ENCODE data around the gene B3GALNT2.
"Not testable (repeated sequence)": the region's sequence is repeated elsewhere in the genome, so short reads cannot be mapped to it uniquely, and the experiment has no call there.

B3GALNT2 gene

DNA sequence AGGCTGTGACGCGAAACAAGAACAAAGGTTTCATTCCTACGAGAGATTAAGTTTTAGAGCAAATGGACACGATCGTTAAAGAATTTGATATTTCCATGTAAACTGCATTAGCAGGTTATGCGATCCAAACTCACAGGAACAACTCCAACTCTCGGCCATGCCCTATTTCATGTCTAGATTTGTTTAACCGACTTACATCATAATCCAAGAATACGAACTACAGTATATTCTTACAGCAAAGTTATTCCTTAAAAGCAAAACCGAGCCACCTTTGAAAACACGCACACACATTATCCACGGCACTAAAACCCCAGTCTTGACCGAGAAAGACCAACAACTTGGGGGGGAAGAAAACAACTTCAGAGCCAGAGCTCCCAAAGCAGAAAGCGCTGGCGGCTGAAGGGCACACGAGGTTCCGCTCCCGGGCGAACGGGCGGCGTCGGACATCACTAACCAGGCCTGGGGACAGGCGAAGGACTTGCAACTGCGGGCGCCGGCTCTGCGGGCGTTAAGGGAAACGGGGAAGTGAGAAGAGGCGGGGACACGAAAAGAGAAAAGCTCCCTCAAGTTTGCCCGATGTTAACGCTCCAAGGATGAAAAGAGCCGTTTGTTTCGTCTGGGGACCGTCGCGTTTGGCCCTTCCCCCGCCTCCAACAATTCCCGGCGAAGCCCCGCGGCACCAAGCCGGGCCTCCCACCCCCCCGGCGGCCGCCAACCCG, 690 bp downstream of the B3GALNT2 start:
- peak; percentile 47 for DNase-seq

DNA sequence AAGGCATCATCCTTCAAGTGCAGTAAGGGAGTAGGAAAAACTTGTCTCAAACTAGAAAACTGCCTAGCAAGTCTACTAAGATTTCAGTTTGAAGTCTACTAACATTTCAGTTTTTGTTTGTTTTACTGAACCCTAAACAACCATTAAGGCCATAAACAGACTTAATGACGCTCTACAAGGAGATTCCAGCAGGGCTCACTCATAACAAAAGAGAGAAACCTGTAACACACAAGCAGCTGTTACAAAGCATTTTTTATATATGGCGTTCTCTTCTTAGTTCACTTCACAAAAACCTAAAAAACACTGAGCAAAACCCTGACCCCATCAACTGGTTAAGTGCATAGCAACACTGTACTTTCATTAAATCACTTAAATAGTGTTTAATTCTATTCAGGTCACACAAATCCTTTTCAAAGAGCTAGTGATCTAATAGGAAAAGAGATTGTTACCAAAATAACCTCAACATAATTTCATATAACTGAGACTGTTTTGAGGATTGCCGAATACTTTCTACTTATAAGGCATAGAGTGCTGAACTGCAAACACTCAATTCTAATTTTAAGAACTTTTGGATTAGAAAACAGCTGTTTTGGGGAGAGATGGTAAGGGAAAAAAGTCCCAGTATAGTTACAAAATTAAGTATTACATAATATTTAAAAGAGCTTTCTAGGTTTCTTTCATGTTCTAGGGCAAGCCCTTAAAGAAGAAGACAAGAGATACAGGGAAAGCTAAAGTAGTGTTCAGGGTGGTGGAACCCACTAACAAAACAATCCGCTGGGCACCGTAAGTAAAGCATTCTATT, 1.4 kb downstream of the B3GALNT2 start:
- no peak for DNase-seq

GRCh38 chr1:235500971-235501540, 3.2 kb downstream of the B3GALNT2 start:
- DNase-seq: no peak

- no peak for DNase-seq
These were observed 8.7 kb downstream of the B3GALNT2 start for GRCh38 chr1:235495551-235495950.

- DNase-seq: no peak
These were observed 9.2 kb downstream of the B3GALNT2 start for GRCh38 chr1:235495030-235495429.

DNA sequence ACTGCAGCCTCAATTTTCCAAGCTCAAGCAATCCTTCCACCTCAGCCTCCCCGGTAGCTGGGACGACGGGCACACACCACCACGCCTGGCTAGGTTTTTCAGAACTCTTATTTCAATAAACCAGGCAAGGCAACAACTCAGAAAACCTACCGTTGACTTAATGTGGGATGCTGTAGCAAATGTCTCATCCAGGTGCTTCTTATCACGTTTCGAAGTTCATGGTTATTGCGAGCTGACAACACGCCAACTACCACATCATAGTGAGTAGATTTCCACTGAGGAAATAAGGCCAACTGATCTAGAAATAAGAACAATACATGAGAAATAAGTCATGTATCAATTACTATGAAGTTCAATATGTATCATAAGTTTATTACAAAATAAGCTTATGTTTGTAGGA, 9.7 kb downstream of the B3GALNT2 start:
- DNase-seq: no peak

DNA sequence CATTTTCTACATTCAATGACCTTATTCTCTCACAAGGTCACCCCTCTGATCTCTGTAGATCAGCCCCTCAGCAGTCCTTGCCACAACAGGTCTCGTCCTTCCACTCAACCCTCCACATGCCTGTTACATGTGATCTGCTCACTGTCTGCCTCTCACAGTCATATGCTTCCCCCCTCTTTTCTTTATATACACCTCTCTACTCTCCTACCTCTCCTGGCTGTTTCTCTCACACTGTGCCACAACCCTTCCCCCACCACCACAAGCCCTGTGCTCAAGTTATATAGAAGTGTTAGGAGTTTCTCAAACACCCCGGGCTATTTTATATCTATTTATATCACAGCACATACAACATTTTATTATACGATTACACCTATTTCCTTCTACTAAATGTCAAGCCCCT, 12.6 kb downstream of the B3GALNT2 start:
- no peak for DNase-seq

DNA sequence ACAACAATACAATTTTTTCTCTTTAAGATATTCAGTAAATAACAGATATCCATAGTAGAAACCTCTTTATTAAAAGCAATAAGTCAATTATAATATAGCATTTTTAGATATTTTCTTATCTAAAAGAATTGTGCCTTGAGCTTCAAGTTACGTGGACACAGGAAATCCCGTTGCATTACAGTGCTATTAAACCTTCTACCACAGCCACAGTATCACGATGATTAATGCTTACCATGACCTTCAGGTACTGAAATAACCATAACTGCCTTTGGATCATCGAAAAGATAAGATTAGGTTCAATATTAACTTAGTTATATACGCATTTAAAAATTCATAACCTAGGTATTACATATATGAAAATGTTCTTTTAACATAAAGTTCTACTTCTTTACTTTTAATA, 17.9 kb downstream of the B3GALNT2 start:
- no peak for DNase-seq

DNA sequence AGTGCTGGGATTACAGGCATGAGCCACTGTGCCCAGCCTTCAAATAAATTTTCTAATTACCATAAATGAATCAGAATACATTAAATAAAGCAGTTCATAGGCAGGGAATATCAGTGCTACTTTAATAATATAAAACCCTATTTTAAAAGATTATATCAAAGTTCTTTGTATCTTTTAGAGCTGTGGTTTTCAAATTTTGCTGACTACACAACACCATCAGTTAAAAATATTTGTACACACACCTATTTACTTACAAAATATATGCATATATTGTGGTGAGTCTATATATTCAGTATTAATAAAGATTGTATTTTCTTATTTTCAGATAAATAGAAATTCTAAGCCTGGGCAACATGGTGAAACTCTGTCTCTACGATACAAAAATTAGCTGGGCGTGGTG, 18.7 kb downstream of the B3GALNT2 start:
- no peak for DNase-seq

GRCh38 chr1:235483090-235483489, 21.2 kb downstream of the B3GALNT2 start:
- DNase-seq: no peak

DNA sequence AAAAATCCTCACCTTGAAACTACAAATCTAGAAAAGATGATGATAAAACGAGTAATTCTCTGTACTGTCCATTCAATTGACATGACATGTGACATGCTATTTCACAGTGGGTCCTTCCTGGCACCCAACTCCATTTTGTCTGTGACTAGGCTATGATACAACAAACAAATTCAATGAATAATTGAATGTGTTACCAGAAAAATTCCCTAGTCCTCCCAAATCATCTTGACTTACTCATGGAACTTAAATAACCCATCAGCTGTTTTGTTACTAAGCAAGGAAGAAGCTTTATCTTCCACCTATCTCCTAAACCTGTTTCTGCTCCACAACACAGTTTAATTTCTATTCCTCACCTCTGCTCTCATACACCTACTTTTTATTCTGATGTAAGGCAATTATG, 30.4 kb downstream of the B3GALNT2 start:
- no peak for DNase-seq

- DNase-seq: no peak
These were observed 33.4 kb downstream of the B3GALNT2 start for GRCh38 chr1:235470741-235471439.

DNA sequence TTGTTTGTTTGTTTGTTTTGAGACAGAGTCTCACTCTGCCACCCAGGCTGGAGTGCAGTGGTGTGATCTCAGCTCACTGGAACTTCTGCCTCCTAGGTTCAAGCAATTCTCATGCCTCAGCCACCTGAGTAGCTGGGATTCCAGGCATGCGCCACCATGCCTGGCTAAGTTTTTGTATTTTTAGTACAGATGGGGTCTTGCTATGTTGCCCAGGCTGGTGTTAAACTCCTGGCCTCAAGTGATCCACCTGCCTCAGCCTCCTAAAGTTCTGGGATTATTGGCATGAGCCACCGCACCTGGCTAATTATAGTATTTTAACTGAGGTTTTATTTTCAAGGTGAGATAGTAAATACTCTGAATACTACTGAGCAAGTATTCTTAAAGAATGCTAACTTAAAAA, 34.4 kb downstream of the B3GALNT2 start:
- DNase-seq: not testable (repeated sequence)

DNA sequence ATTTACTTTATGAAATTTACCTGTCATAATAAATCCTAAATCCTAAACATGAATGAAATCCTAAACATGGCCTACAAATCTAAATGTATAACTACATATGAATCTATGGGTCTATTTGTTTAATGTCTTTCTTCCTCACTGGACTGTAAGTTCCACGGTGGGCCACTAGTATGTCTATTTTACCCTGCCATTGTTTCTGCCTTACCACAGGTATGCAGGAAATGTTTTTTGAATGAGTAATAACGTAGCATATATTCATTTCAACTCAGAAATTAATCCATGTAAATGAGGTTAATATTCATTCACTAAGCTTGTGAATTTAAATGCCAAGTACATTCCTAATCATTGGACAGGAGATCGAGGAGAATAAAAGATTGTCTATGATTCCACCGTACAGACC, 35.3 kb downstream of the B3GALNT2 start:
- no peak for DNase-seq

DNA sequence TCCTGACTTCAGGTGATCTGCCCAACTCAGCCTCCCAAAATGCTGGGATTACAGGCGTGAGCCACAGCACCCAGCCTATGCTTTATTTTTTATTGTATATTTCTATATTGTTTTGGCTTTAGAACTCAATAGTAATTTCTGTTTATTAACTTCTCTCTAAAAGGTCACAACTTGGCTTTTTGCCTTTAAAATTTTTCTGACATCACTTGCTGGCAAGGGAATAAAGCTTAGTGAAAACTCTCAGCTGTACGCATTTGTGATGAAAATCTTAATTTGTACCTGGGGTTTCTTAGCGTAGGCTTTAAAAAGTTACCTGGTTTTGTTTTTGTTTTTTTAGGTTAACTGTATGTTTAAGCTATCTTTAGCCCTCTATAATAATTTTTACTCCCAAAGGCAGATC, 36.2 kb downstream of the B3GALNT2 start:
- no peak for DNase-seq

DNA sequence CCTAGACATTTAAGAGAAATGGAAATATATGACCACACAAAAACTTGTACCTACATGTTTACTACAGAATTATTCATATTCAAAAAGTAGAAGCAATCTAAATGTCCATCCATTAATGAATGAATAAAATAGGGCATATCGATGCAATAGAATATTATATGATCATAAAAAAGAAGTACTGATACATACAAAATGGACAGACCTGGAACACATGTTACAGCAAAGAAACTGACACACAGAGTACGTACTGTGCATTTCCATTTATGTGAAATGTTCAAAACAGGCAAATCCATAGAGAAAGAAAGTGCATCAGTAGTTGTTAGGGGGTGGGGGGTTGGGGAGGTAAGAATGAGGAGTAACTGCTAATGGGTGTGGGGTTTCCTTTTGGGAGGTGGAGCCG, 39.2 kb downstream of the B3GALNT2 start:
- no peak for DNase-seq

GRCh38 chr1:235462832-235463231, 41.4 kb downstream of the B3GALNT2 start:
- DNase-seq: not testable (repeated sequence)

DNA sequence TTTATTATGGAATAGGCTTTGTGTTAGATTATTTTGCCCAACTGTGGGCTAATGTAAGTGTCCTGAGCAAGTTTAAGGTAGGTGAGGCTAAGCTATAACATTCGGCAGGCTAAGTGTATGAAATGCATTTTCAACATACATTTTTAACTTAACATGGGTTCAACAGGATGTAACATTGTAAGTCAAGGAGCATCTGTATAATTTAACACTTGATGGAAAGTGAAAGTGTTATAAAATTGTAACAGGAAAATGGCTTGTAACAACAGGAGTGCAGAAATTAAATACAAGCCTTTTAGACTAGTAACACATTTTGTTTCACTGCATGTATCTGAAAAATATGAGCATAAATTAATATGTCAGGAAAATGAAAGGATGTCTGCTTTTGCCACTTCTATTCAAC, 42.3 kb downstream of the B3GALNT2 start:
- no peak for DNase-seq

DNA sequence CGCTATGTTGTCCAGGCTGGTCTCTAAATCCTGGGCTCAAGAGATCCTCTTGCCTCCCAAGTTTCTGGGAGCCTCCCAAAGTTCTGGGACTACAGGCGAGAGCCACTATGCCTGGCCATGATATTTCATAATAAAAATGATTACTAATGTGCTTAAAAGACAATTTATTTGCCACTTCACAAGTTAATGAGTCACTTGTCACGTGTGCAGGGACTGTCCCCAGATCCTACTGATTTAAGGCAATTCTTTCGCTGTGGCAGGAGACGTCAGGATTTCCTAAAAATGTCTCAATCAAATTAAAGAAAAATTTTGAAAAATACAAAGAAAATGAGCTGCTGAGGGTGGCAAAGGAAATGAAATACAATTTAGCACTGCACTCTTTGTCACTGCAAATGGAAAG, 43.5 kb downstream of the B3GALNT2 start:
- no peak for DNase-seq

- not testable (repeated sequence) for DNase-seq
These were observed 46.4 kb downstream of the B3GALNT2 start for GRCh38 chr1:235457856-235458255.

DNA sequence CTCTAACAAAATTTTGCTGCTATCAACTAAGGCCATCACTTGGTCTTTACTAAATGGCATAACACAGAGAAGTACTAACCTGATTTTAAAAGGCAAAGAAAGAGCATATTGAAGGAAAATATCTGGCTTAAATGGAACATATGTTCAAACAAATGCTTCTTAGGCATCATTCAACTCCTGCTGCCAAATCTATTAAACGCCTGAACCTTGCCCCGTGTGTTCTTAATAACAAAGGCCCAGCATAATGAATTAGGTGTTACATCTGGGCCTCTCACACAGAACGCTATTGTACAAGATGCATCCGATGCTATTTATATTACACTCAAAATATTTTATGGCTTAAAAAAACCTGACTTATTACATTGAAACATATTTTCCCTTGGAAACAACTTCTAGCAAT, 48.4 kb downstream of the B3GALNT2 start:
- no peak for DNase-seq

DNA sequence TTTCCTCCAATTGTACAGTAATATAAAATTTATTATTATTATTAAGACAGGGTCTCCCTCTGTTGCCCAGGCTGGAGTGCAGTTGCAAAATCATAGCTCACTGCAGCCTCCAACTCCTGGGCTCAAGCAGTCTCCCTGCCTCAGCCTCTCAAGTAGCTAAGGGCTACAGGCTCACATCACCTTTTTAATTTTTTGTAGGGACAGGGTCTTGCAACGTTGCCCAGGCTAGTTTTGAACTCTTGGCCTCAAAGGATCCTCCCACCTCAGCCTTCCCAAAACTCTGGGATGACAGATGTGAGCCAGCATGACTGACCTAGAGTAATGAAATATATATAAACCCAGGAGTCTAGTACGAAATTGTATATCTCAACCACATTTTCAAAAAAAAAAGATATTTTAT, 49.2 kb downstream of the B3GALNT2 start:
- no peak for DNase-seq

GRCh38 chr1:235454021-235454420, 50.2 kb downstream of the B3GALNT2 start:
- no peak for DNase-seq

Measured in SHP77 treated with DMSO at 0.1 percent for 48 hours (cell line).